Astrocyte (in vitro differentiated cells and primary cell): Measurements from ENCODE around the gene FOXJ1. TPM values are rescaled to one million over a fixed set of nuclear protein-coding genes. Genes with fewer than 3 reads are reported as not detected.

Source experiments
- DNase-seq: peaks from one replicate; pipeline ENCODE4 v3.0.0-alpha.2; 2010; ENCODE audit warnings: low read depth
- FAIRE-seq: peaks from 2 replicates; lab custom pipeline; 2011; peaks lifted over from hg19 to GRCh38; lab: Jason Lieb, UNC
- H2AFZ ChIP-seq: 2 replicates; pipeline ENCODE4 v1.6.0; 2012; ENCODE audit warnings: low read depth, low read length, inconsistent platforms
- H3K27ac ChIP-seq: 2 replicates; pipeline ENCODE4 v1.5.1; 2011; ENCODE audit warnings: low read depth, low read length, inconsistent platforms
- H3K27me3 ChIP-seq: 2 replicates; pipeline ENCODE4 v1.6.0; 2011; ENCODE audit warnings: low read length, inconsistent platforms; ENCODE audit not compliant: insufficient read depth
- H3K36me3 ChIP-seq: 2 replicates; pipeline ENCODE4 v1.5.1; 2011; ENCODE audit warnings: low read length, inconsistent platforms; ENCODE audit not compliant: insufficient read depth
- H3K4me1 ChIP-seq: 2 replicates; pipeline ENCODE4 v1.5.1; 2011; ENCODE audit warnings: low read length, inconsistent platforms; ENCODE audit not compliant: insufficient read depth
- H3K4me2 ChIP-seq: 2 replicates; pipeline ENCODE4 v1.6.0; 2012; ENCODE audit warnings: low read length, inconsistent platforms
- H3K4me3 ChIP-seq: 2 replicates; pipeline ENCODE4 v1.5.1; 2011; ENCODE audit warnings: low read depth, mild to moderate bottlenecking, low read length, inconsistent platforms; ENCODE audit not compliant: insufficient read depth
- H3K79me2 ChIP-seq: 2 replicates; pipeline ENCODE4 v1.6.0; 2012; ENCODE audit warnings: mild to moderate bottlenecking, low read length, inconsistent platforms; ENCODE audit not compliant: insufficient read depth
- H3K9ac ChIP-seq: 2 replicates; pipeline ENCODE4 v1.6.0; 2012; ENCODE audit warnings: mild to moderate bottlenecking, low read length, inconsistent platforms
- H3K9me3 ChIP-seq: 2 replicates; pipeline ENCODE4 v1.5.1; 2012; ENCODE audit warnings: low read depth, mild to moderate bottlenecking, low read length, inconsistent platforms; ENCODE audit not compliant: insufficient read depth
- H4K20me1 ChIP-seq: 2 replicates; pipeline ENCODE4 v1.6.0; 2012; ENCODE audit warnings: low read length, inconsistent platforms; ENCODE audit not compliant: insufficient read depth
- H3K27ac Mint-ChIP-seq: one replicate; pipeline ENCODE4 v1.8.0; 2021; ENCODE audit warnings: mild to moderate bottlenecking, mixed read lengths; ENCODE audit not compliant: unreplicated experiment
- H3K27me3 Mint-ChIP-seq: one replicate; pipeline ENCODE4 v1.8.0; 2021; ENCODE audit warnings: low read depth, mixed read lengths; ENCODE audit not compliant: unreplicated experiment
- H3K36me3 Mint-ChIP-seq: one replicate; pipeline ENCODE4 v1.8.0; 2021; ENCODE audit warnings: low read depth, mixed read lengths; ENCODE audit not compliant: unreplicated experiment
- H3K4me1 Mint-ChIP-seq: one replicate; pipeline ENCODE4 v1.8.0; 2021; ENCODE audit warnings: low read depth, mixed read lengths; ENCODE audit not compliant: unreplicated experiment
- H3K4me3 Mint-ChIP-seq: one replicate; pipeline ENCODE4 v1.8.0; 2021; ENCODE audit warnings: mild to moderate bottlenecking, moderate library complexity, mixed read lengths; ENCODE audit not compliant: unreplicated experiment
- H3K9me3 Mint-ChIP-seq: one replicate; pipeline ENCODE4 v1.8.0; 2021; ENCODE audit warnings: mild to moderate bottlenecking, mixed read lengths; ENCODE audit not compliant: unreplicated experiment
- EZH2 ChIP-seq: IDR thresholded peaks from 2 replicates; pipeline ENCODE4 v1.6.1; 2012; ENCODE audit warnings: mild to moderate bottlenecking, low read length, inconsistent platforms; ENCODE audit not compliant: insufficient read depth
- total RNA-seq: library from RNA; stranded (reverse); gene quantifications from 2 replicates; pipeline ENCODE4 v1.2.1, GENCODE V29; 2021
- TF ChIP-seq, protein P1 (sequence below): IDR thresholded peaks from 2 replicates; pipeline ENCODE4 v1.5.1; 2011; ENCODE audit warnings: low read depth, mild to moderate bottlenecking, inconsistent platforms, low read length, moderate library complexity; ENCODE audit not compliant: insufficient read depth

Gene FOXJ1
- total RNA-seq, 1 donor from 2014 or later: 0.48 TPM

DNA sequence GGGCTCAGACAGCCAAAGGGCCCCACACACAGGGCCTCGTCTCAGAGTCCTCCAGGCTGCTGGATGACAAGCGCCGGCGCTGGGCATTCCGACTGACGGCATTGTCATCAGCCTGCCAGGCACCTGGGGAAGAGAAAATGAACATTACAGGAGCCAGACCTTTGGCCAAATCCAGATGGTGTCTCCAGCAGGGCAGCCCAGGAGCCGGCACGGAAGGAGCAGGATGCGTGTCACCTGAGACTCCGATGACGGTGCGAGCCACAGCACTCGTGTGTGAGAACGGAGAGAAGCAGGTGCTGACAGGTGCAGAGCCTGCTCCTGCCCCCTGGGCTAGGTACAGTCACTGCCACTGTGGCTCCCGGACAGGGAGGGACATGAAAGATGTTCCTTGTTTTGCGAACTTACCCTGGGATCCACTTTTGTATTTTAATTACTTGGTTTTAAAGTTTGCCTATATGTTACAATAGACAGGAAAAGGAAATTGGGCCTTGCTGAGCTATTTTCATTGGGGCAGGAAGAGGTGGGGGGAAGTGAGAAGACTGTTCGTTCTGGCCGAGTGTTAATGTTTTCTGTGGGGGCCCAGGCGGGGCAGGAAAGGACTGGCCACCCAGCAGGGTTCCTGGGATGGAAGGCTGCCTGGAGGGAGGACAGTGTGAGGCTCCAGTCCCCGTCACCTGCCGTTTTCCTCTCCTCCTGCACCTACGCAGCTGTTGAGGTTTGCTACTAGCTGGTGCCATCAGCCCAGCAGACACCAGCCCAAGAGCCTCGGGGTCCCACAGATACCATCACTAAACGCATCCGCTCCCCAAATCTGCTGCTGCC lies 4.4 kb upstream of the FOXJ1 start:
- no peaks in the 10 kb centered on the region for H4K20me1 ChIP-seq
- DNase-seq: no peak
- no peak overlapping the region for H3K27ac ChIP-seq
- H3K4me3 ChIP-seq: no peak overlapping the region
- peaks cover 7% of the 10 kb centered on the region for H3K4me1 ChIP-seq
- no peaks in the 10 kb centered on the region for H3K36me3 ChIP-seq
- Mint-ChIP-seq H3K27me3 (peaks cover 29% of the 10 kb centered on the region), H3K36me3 (peaks cover 2% of the 10 kb centered on the region), H3K4me1 (peaks cover 3% of the 10 kb centered on the region), H3K27ac (peak overlapping the region; percentile 41), H3K4me3 (no peak overlapping the region), H3K9me3 (no peaks in the 10 kb centered on the region)
- H3K4me2 ChIP-seq: no peak overlapping the region
- no peaks in the 10 kb centered on the region for H3K79me2 ChIP-seq
- no peak for FAIRE-seq
- H3K9ac ChIP-seq: no peak overlapping the region
- TF ChIP-seq, protein P1, sequence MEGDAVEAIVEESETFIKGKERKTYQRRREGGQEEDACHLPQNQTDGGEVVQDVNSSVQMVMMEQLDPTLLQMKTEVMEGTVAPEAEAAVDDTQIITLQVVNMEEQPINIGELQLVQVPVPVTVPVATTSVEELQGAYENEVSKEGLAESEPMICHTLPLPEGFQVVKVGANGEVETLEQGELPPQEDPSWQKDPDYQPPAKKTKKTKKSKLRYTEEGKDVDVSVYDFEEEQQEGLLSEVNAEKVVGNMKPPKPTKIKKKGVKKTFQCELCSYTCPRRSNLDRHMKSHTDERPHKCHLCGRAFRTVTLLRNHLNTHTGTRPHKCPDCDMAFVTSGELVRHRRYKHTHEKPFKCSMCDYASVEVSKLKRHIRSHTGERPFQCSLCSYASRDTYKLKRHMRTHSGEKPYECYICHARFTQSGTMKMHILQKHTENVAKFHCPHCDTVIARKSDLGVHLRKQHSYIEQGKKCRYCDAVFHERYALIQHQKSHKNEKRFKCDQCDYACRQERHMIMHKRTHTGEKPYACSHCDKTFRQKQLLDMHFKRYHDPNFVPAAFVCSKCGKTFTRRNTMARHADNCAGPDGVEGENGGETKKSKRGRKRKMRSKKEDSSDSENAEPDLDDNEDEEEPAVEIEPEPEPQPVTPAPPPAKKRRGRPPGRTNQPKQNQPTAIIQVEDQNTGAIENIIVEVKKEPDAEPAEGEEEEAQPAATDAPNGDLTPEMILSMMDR: no peak
- TF ChIP-seq EZH2: no peak
- no peaks in the 10 kb centered on the region for H3K9me3 ChIP-seq
- no peak overlapping the region for H2AFZ ChIP-seq
- H3K27me3 ChIP-seq: peaks cover 20% of the 10 kb centered on the region

- no peaks in the 10 kb centered on the region for H3K9me3 Mint-ChIP-seq
- no peaks in the 10 kb centered on the region for H4K20me1 ChIP-seq
- peaks cover 14% of the 10 kb centered on the region for H3K4me1 Mint-ChIP-seq
- no peak overlapping the region for H2AFZ ChIP-seq
- FAIRE-seq: no peak
- peaks cover 46% of the 10 kb centered on the region for H3K27me3 ChIP-seq
- H3K4me3 Mint-ChIP-seq: no peak overlapping the region
- H3K36me3 Mint-ChIP-seq: peaks cover 2% of the 10 kb centered on the region
- TF ChIP-seq EZH2: no peak
- TF ChIP-seq, protein P1: no peak
- H3K36me3 ChIP-seq: no peaks in the 10 kb centered on the region
- H3K4me2 ChIP-seq: no peak overlapping the region
- no peak overlapping the region for H3K27ac ChIP-seq
- peak overlapping the region; percentile 23 for H3K27ac Mint-ChIP-seq
- H3K4me3 ChIP-seq: no peak overlapping the region
- H3K9me3 ChIP-seq: no peaks in the 10 kb centered on the region
- H3K79me2 ChIP-seq: no peaks in the 10 kb centered on the region
- H3K4me1 ChIP-seq: peaks cover 7% of the 10 kb centered on the region
- peaks cover 41% of the 10 kb centered on the region for H3K27me3 Mint-ChIP-seq
- no peak for DNase-seq
- H3K9ac ChIP-seq: no peak overlapping the region
Measured at GRCh38 chr17:76142585-76143041, 1.6 kb upstream of the FOXJ1 start.

GRCh38 chr17:76142039-76142584 lies 1.1 kb upstream of the FOXJ1 start:
- Mint-ChIP-seq H3K27ac (peak overlapping the region; percentile 23), H3K4me1 (peaks cover 14% of the 10 kb centered on the region), H3K9me3 (no peaks in the 10 kb centered on the region), H3K27me3 (peaks cover 38% of the 10 kb centered on the region), H3K4me3 (peak overlapping the region; percentile 80), H3K36me3 (peaks cover 2% of the 10 kb centered on the region)
- Histone ChIP-seq H3K27ac (no peak overlapping the region), H4K20me1 (no peaks in the 10 kb centered on the region), H3K4me2 (peak overlapping the region; percentile 99), H3K79me2 (no peaks in the 10 kb centered on the region), H3K9ac (no peak overlapping the region), H2AFZ (no peak overlapping the region), H3K4me1 (peaks cover 7% of the 10 kb centered on the region), H3K36me3 (no peaks in the 10 kb centered on the region), H3K4me3 (no peak overlapping the region), H3K27me3 (peaks cover 48% of the 10 kb centered on the region), H3K9me3 (no peaks in the 10 kb centered on the region)
- TF ChIP-seq, protein P1: no peak
- no peak for TF ChIP-seq EZH2
- no peak for DNase-seq
- no peak for FAIRE-seq
